NB4 (cell line): Measurements from ENCODE around the gene USP48.

Experiments used
- CTCF ChIP-seq: IDR thresholded peaks from one replicate; pipeline ENCODE4 v1.5.1; 2012; ENCODE audit warnings: low read depth, low read length
- MAX ChIP-seq: IDR thresholded peaks from 2 replicates; pipeline ENCODE4 v1.6.1; 2011; ENCODE audit warnings: low read depth, low read length
- POLR2A ChIP-seq: IDR thresholded peaks from 2 replicates; pipeline ENCODE4 v1.6.1; 2011; ENCODE audit warnings: mild to moderate bottlenecking; ENCODE audit not compliant: insufficient read length; ENCODE audit errors: extremely low read depth

GRCh38 chr1:21661886-21662285 is 121.1 kb downstream of the USP48 start:
- TF ChIP-seq CTCF, result no peak
- TF ChIP-seq POLR2A, result no peak
- no peak for TF ChIP-seq MAX
